Activated CD8-positive, alpha-beta memory T cell treated with anti-CD3 and anti-CD28 coated beads for 1 hour (primary cell): ENCODE results near the gene SPPL3.

Experiments
- DNase-seq, 2 donors: peaks; one replicate each; pipeline ENCODE4 v3.0.0-alpha.2; 2020; ENCODE audit warnings: low read depth in 1 of 2; ENCODE audit errors: extremely low read depth in 1 of 2

The SPPL3 gene

GRCh38 chr12:120757949-120758348 lies 146.2 kb downstream of the SPPL3 start:
- DNase-seq = no peak

GRCh38 chr12:120757226-120757742 lies 146.9 kb downstream of the SPPL3 start:
- DNase-seq = no peak

GRCh38 chr12:120755269-120755668 lies 148.9 kb downstream of the SPPL3 start:
- DNase-seq = no peak

- DNase-seq = no peak
These were observed 149.4 kb downstream of the SPPL3 start for GRCh38 chr12:120754792-120755191.

- DNase-seq = no peak
These were observed 152.8 kb downstream of the SPPL3 start for GRCh38 chr12:120751389-120751788.

GRCh38 chr12:120750806-120751205 lies 153.4 kb downstream of the SPPL3 start:
- no peak for DNase-seq

GRCh38 chr12:120749256-120749655 lies 154.9 kb downstream of the SPPL3 start:
- no peak for DNase-seq

GRCh38 chr12:120748242-120748641 lies 155.9 kb downstream of the SPPL3 start:
- DNase-seq = no peak

- no peak for DNase-seq
These were observed 159.2 kb downstream of the SPPL3 start for GRCh38 chr12:120744922-120745493.

GRCh38 chr12:120741476-120742421 lies 162.4 kb downstream of the SPPL3 start:
- no peak for DNase-seq

GRCh38 chr12:120740871-120741270 lies 163.3 kb downstream of the SPPL3 start:
- DNase-seq = no peak

GRCh38 chr12:120739821-120740613 lies 164.1 kb downstream of the SPPL3 start:
- no peak for DNase-seq

GRCh38 chr12:120739031-120739762 lies 165.0 kb downstream of the SPPL3 start:
- DNase-seq = no peak

- DNase-seq = no peak
These were observed 165.7 kb downstream of the SPPL3 start for GRCh38 chr12:120738252-120739030.

- no peak for DNase-seq
These were observed 166.5 kb downstream of the SPPL3 start for GRCh38 chr12:120737557-120738251.

- no peak for DNase-seq
These were observed 167.5 kb downstream of the SPPL3 start for GRCh38 chr12:120736404-120737331.

- no peak for DNase-seq
These were observed 169.0 kb downstream of the SPPL3 start for GRCh38 chr12:120735181-120735580.

GRCh38 chr12:120734210-120734609 lies 169.9 kb downstream of the SPPL3 start:
- no peak for DNase-seq
